Measurements from ENCODE around the gene BLTP1.

GRCh38 chr4:122152711-122153226 lies 638 bp downstream of the BLTP1 start:
- TF ChIP-seq JUNB (IDR thresholded peaks at IDR 0.05; ENCODE audit: unreplicated experiment): no peak
- no peak for TF ChIP-seq EZH2 (IDR thresholded peaks at IDR 0.05; ENCODE audit: low read depth, unreplicated experiment)
